ENCODE data around the gene SYT17.

The SYT17 gene

GRCh38 chr16:19167710-19168370 is at the start of gene SYT17:
Gene SYT17, plus strand, starts transcription at chr16:19168240. Its CDS starts 407 bp downstream, at chr16:19168647.
- TF ChIP-seq RAD21 (IDR thresholded peaks at IDR 0.05; ENCODE audit: low read depth) (peak; percentile 81), MAX (IDR thresholded peaks at IDR 0.05) (peak; percentile 89), ZBTB7A (IDR thresholded peaks at IDR 0.05; ENCODE audit: low read depth) (peak; percentile 94), EGR1 (IDR thresholded peaks at IDR 0.05) (peak; percentile 26; the same call in 1 of the 2 replicates), TEAD4 (IDR thresholded peaks at IDR 0.05) (no peak), FOXM1 (IDR thresholded peaks at IDR 0.05; ENCODE audit: borderline replicate concordance, low read depth) (no peak)

GRCh38 chr16:19118938-19119431 is 49.1 kb upstream of the SYT17 start:
- TF ChIP-seq YY1 (IDR thresholded peaks at IDR 0.05; ENCODE audit: low read depth) (no peak), CREB1 (IDR thresholded peaks at IDR 0.05; ENCODE audit: low read depth) (no peak), USF1 (IDR thresholded peaks at IDR 0.05) (no peak), TAF1 (IDR thresholded peaks at IDR 0.05; ENCODE audit: low read depth) (no peak), TCF12 (IDR thresholded peaks at IDR 0.05; ENCODE audit: low read depth) (no peak), ZBTB7A (IDR thresholded peaks at IDR 0.05; ENCODE audit: low read depth) (no peak), FOXM1 (IDR thresholded peaks at IDR 0.05; ENCODE audit: borderline replicate concordance, low read depth) (no peak), EP300 (IDR thresholded peaks at IDR 0.05; ENCODE audit: borderline replicate concordance) (no peak), CEBPB (IDR thresholded peaks at IDR 0.05) (no peak), REST (IDR thresholded peaks at IDR 0.05; ENCODE audit: low read depth) (no peak), TEAD4 (IDR thresholded peaks at IDR 0.05) (no peak), MAX (IDR thresholded peaks at IDR 0.05) (no peak), NFIC (IDR thresholded peaks at IDR 0.05) (no peak), EGR1 (IDR thresholded peaks at IDR 0.05) (no peak), RAD21 (IDR thresholded peaks at IDR 0.05; ENCODE audit: low read depth) (no peak)

- TF ChIP-seq NFIC (IDR thresholded peaks at IDR 0.05): no peak
Measured at GRCh38 chr16:19119564-19119963, 48.5 kb upstream of the SYT17 start.

GRCh38 chr16:19123535-19124178 is 44.4 kb upstream of the SYT17 start:
- TF ChIP-seq NFIC (IDR thresholded peaks at IDR 0.05) (no peak), TCF12 (IDR thresholded peaks at IDR 0.05; ENCODE audit: low read depth) (no peak), USF1 (IDR thresholded peaks at IDR 0.05) (no peak)

- TF ChIP-seq EP300 (IDR thresholded peaks at IDR 0.05; ENCODE audit: borderline replicate concordance): no peak
- TF ChIP-seq EGR1 (IDR thresholded peaks at IDR 0.05): no peak
- no peak for TF ChIP-seq ZBTB7A (IDR thresholded peaks at IDR 0.05; ENCODE audit: low read depth)
- no peak for TF ChIP-seq YY1 (IDR thresholded peaks at IDR 0.05; ENCODE audit: low read depth)
- peak; percentile 60 for TF ChIP-seq USF1 (IDR thresholded peaks at IDR 0.05)
- no peak for TF ChIP-seq REST (IDR thresholded peaks at IDR 0.05; ENCODE audit: low read depth)
- TF ChIP-seq CEBPB (IDR thresholded peaks at IDR 0.05): no peak
- no peak for TF ChIP-seq RAD21 (IDR thresholded peaks at IDR 0.05; ENCODE audit: low read depth)
Measured at GRCh38 chr16:19126300-19126699, 41.7 kb upstream of the SYT17 start.

- no peak for TF ChIP-seq YY1 (IDR thresholded peaks at IDR 0.05; ENCODE audit: low read depth)
- no peak for TF ChIP-seq CREB1 (IDR thresholded peaks at IDR 0.05; ENCODE audit: low read depth)
- TF ChIP-seq TEAD4 (IDR thresholded peaks at IDR 0.05): no peak
- TF ChIP-seq ZBTB7A (IDR thresholded peaks at IDR 0.05; ENCODE audit: low read depth): no peak
Measured at GRCh38 chr16:19127205-19127604, 40.8 kb upstream of the SYT17 start.
